HG03521 (cell line): ENCODE measurements around the gene HLA-DMB.

ENCODE experiments used
- ATAC-seq: cut with Tn5 transposase; IDR thresholded peaks from one replicate; pipeline ENCODE4 v1.9.1; 2021; ENCODE audit warnings: mild to moderate bottlenecking, moderate library complexity; ENCODE audit not compliant: unreplicated experiment

Gene HLA-DMB

GRCh38 chr6:32940656-32941213 lies at the start of gene HLA-DMB:
Gene HLA-DMB (minus strand): TSS chr6:32941028. CDS start chr6:32940807, 221 bp downstream.
- ATAC-seq: peak; percentile 42

GRCh38 chr6:32989368-32989767 lies 48.5 kb upstream of the HLA-DMB start:
- ATAC-seq: no peak

GRCh38 chr6:32984622-32985389 lies 44.0 kb upstream of the HLA-DMB start:
- ATAC-seq: no peak

- ATAC-seq: no peak
Measured at GRCh38 chr6:32983964-32984621, 43.3 kb upstream of the HLA-DMB start.

- no peak for ATAC-seq
Measured at GRCh38 chr6:32983493-32983848, 42.6 kb upstream of the HLA-DMB start.

- ATAC-seq: no peak
Measured at GRCh38 chr6:32982702-32983492, 42.1 kb upstream of the HLA-DMB start.

- ATAC-seq: no peak
Measured at GRCh38 chr6:32982084-32982701, 41.4 kb upstream of the HLA-DMB start.

- ATAC-seq: no peak
Measured at GRCh38 chr6:32980488-32981038, 39.7 kb upstream of the HLA-DMB start.

- ATAC-seq: no peak
Measured at GRCh38 chr6:32979720-32980487, 39.1 kb upstream of the HLA-DMB start.

- no peak for ATAC-seq
Measured at GRCh38 chr6:32977953-32978324, 37.1 kb upstream of the HLA-DMB start.

GRCh38 chr6:32977272-32977952 lies 36.6 kb upstream of the HLA-DMB start:
- ATAC-seq: no peak

- ATAC-seq: no peak
Measured at GRCh38 chr6:32976334-32977069, 35.7 kb upstream of the HLA-DMB start.

- ATAC-seq: no peak
Measured at GRCh38 chr6:32975886-32976285, 35.1 kb upstream of the HLA-DMB start.

- no peak for ATAC-seq
Measured at GRCh38 chr6:32974541-32975308, 33.9 kb upstream of the HLA-DMB start.

GRCh38 chr6:32974016-32974333 lies 33.1 kb upstream of the HLA-DMB start:
- ATAC-seq: no peak

GRCh38 chr6:32973144-32974015 lies 32.6 kb upstream of the HLA-DMB start:
- no peak for ATAC-seq
